ENCODE results near the gene ZNF784. TPM values are rescaled to one million over a fixed set of nuclear protein-coding genes. Genes with fewer than 3 reads are reported as not detected.

ZNF784 gene
- total and polyA plus RNA-seq, 2 of the 13 experiments (the other 11 are each of a cell fraction or from before 2014, with no cell fraction given) = 4.1 to 4.2 TPM

- TF ChIP-seq SMARCC2 (IDR thresholded peaks at IDR 0.05) = no peak
- TF ChIP-seq, protein P1, sequence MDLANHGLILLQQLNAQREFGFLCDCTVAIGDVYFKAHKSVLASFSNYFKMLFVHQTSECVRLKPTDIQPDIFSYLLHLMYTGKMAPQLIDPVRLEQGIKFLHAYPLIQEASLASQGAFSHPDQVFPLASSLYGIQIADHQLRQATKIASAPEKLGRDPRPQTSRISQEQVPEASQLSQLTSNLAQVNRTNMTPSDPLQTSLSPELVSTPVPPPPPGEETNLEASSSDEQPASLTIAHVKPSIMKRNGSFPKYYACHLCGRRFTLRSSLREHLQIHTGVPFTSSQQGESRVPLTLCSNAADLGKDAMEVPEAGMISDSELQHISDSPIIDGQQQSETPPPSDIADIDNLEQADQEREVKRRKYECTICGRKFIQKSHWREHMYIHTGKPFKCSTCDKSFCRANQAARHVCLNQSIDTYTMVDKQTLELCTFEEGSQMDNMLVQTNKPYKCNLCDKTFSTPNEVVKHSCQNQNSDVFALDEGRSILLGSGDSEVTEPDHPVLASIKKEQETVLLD (CRISPR knock-in tag; IDR thresholded peaks at IDR 0.05; ENCODE audit: low read depth) = peak; percentile 31; the same call in 1 of the 2 replicates
- peak; percentile 39; the same call in 1 of the 2 replicates for TF ChIP-seq ZNF772 (CRISPR knock-in tag; IDR thresholded peaks at IDR 0.05)
- TF ChIP-seq, protein P2, sequence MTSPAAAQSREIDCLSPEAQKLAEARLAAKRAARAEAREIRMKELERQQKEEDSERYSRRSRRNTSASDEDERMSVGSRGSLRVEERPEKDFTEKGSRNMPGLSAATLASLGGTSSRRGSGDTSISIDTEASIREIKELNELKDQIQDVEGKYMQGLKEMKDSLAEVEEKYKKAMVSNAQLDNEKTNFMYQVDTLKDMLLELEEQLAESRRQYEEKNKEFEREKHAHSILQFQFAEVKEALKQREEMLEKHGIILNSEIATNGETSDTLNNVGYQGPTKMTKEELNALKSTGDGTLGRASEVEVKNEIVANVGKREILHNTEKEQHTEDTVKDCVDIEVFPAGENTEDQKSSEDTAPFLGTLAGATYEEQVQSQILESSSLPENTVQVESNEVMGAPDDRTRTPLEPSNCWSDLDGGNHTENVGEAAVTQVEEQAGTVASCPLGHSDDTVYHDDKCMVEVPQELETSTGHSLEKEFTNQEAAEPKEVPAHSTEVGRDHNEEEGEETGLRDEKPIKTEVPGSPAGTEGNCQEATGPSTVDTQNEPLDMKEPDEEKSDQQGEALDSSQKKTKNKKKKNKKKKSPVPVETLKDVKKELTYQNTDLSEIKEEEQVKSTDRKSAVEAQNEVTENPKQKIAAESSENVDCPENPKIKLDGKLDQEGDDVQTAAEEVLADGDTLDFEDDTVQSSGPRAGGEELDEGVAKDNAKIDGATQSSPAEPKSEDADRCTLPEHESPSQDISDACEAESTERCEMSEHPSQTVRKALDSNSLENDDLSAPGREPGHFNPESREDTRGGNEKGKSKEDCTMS (CRISPR knock-in tag; conservative IDR thresholded peaks at IDR 0.05) = no peak
- TF ChIP-seq HOXA5 (CRISPR knock-in tag; IDR thresholded peaks at IDR 0.05) = peak; percentile 47; the same call in 1 of the 2 replicates
- TF ChIP-seq SIX4 (CRISPR knock-in tag; IDR thresholded peaks at IDR 0.05) = no peak
- TF ChIP-seq, protein P3, sequence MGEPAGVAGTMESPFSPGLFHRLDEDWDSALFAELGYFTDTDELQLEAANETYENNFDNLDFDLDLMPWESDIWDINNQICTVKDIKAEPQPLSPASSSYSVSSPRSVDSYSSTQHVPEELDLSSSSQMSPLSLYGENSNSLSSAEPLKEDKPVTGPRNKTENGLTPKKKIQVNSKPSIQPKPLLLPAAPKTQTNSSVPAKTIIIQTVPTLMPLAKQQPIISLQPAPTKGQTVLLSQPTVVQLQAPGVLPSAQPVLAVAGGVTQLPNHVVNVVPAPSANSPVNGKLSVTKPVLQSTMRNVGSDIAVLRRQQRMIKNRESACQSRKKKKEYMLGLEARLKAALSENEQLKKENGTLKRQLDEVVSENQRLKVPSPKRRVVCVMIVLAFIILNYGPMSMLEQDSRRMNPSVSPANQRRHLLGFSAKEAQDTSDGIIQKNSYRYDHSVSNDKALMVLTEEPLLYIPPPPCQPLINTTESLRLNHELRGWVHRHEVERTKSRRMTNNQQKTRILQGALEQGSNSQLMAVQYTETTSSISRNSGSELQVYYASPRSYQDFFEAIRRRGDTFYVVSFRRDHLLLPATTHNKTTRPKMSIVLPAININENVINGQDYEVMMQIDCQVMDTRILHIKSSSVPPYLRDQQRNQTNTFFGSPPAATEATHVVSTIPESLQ (CRISPR knock-in tag; conservative IDR thresholded peaks at IDR 0.05) = 0 out of 2 replicates have a peak, but pooled peaks have one; percentile 38
- peak; percentile 20; the same call in 1 of the 2 replicates for TF ChIP-seq ARID5B (CRISPR knock-in tag; IDR thresholded peaks at IDR 0.05)
- TF ChIP-seq HDAC1 (CRISPR knock-in tag; IDR thresholded peaks at IDR 0.05) = peak; percentile 91
- TF ChIP-seq ZNF614 (CRISPR knock-in tag; IDR thresholded peaks at IDR 0.05; ENCODE audit: borderline replicate concordance) = peak; percentile 54; the same call in 1 of the 2 replicates
- no peak for TF ChIP-seq ZNF776 (CRISPR knock-in tag; IDR thresholded peaks at IDR 0.05)
- TF ChIP-seq CEBPB (IDR thresholded peaks at IDR 0.05; ENCODE audit: borderline replicate concordance, low read depth, low read length) = no peak
- no peak for TF ChIP-seq ZNF33B (CRISPR knock-in tag; IDR thresholded peaks at IDR 0.05)
- TF ChIP-seq NFIC (IDR thresholded peaks at IDR 0.05; ENCODE audit: low read length) = no peak
- TF ChIP-seq, protein P4, sequence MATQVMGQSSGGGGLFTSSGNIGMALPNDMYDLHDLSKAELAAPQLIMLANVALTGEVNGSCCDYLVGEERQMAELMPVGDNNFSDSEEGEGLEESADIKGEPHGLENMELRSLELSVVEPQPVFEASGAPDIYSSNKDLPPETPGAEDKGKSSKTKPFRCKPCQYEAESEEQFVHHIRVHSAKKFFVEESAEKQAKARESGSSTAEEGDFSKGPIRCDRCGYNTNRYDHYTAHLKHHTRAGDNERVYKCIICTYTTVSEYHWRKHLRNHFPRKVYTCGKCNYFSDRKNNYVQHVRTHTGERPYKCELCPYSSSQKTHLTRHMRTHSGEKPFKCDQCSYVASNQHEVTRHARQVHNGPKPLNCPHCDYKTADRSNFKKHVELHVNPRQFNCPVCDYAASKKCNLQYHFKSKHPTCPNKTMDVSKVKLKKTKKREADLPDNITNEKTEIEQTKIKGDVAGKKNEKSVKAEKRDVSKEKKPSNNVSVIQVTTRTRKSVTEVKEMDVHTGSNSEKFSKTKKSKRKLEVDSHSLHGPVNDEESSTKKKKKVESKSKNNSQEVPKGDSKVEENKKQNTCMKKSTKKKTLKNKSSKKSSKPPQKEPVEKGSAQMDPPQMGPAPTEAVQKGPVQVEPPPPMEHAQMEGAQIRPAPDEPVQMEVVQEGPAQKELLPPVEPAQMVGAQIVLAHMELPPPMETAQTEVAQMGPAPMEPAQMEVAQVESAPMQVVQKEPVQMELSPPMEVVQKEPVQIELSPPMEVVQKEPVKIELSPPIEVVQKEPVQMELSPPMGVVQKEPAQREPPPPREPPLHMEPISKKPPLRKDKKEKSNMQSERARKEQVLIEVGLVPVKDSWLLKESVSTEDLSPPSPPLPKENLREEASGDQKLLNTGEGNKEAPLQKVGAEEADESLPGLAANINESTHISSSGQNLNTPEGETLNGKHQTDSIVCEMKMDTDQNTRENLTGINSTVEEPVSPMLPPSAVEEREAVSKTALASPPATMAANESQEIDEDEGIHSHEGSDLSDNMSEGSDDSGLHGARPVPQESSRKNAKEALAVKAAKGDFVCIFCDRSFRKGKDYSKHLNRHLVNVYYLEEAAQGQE (IDR thresholded peaks at IDR 0.05; ENCODE audit: borderline replicate concordance in 1 of 2, low read depth in 1 of 2, low read length in 2 of 2) = no peak
Measured at GRCh38 chr19:55653651-55654322, 29.4 kb upstream of the ZNF784 start (continued).

All from HepG2 (cell line).